Activated T-cell treated with anti-CD3 and anti-CD28 coated beads, Interleukin-2, amount 50 U/mL, for 4 hours (primary cell): ENCODE data around the gene ORMDL2. TPM values are rescaled to one million over a fixed set of nuclear protein-coding genes. Genes with fewer than 3 reads are reported as not detected.

Source experiments
- ATAC-seq, 2 donors: fragments of 200-7000 bp; cut with Tn5 transposase; one replicate each; pipeline ENCODE4 v1.10.0; 2021
- DNase-seq: peaks from one replicate; pipeline ENCODE4 v3.0.0-alpha.2; 2020
- H3K27me3 Mint-ChIP-seq: one replicate; pipeline ENCODE4 v1.8.0; 2021; ENCODE audit warnings: low read depth, mixed read lengths
- H3K36me3 Mint-ChIP-seq: one replicate; pipeline ENCODE4 v1.8.0; 2022; ENCODE audit warnings: mixed read lengths; ENCODE audit not compliant: insufficient read depth
- H3K4me1 Mint-ChIP-seq: one replicate; pipeline ENCODE4 v1.8.0; 2021; ENCODE audit warnings: low read depth, mixed read lengths
- H3K4me3 Mint-ChIP-seq: one replicate; pipeline ENCODE4 v1.8.0; 2021; ENCODE audit warnings: mild to moderate bottlenecking, moderate library complexity, mixed read lengths
- H3K9me3 Mint-ChIP-seq: one replicate; pipeline ENCODE4 v1.8.0; 2021; ENCODE audit warnings: mixed read lengths
- total RNA-seq, 3 donors: library from RNA; stranded (reverse); gene quantifications; one replicate each; pipeline ENCODE4 v1.2.1, GENCODE V29; 2021

The ORMDL2 gene, protein sequence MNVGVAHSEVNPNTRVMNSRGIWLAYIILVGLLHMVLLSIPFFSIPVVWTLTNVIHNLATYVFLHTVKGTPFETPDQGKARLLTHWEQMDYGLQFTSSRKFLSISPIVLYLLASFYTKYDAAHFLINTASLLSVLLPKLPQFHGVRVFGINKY
- 10 to 100 TPM; 45.9 to 57.0 (median 49.9) TPM for total RNA-seq

DNA sequence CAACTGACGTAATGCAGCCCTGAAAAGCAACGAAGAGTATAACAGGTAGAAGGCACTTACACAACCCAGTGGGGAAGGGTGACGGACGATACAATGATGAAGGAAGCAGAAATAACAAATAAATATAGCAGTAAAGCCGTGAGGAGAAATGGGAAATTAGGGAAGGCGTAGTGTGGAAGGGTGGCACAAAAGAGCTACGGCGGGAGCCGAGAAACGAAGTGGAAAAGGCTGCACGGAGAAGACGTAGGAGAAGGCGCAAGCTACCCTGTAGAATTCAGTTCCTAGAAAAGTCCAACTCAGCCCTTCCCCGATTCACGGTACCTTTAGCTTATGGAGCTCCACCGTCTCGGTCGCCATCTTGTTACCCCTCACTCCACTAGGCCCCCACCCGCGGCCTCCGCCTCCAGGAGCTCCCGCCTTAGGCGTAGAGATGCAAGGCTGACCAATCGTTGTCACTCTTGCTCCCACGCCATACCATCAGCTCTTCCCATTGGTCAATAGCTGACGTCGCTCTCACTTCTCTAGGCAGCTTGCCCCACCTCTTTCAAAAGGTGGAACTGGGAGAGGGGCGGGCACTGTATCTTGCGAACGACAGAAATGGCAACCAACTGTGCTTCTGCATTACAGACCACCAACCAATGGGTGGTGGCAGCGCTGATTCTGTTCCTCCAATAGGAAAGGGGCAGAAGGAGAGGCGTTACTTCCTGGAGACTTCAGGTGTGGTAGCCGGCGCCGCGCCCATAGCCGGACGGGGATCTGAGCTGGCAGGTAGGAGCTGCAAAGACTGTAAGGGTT lies at the start of gene ORMDL2, which contains the start of gene SARNP:
Gene ORMDL2 (plus strand): TSS at position 697 of the 795 bp plus-strand sequence. CDS start 959 bp downstream, outside the sequence.
Gene SARNP (minus strand): TSS at position 380 of the 795 bp plus-strand sequence. CDS start 23 bp downstream, at position 357.
- H3K27me3 Mint-ChIP-seq, result no peaks in the 10 kb centered on the region
- DNase-seq, result peak; percentile 90
- no peak within 1 kb of the TSS for H3K4me3 Mint-ChIP-seq
- H3K9me3 Mint-ChIP-seq, result no peaks in the 10 kb centered on the region
- ATAC-seq, result peak; percentile 97
- peaks cover 46% of the 10 kb centered on the region for H3K4me1 Mint-ChIP-seq
- H3K36me3 Mint-ChIP-seq, result peaks cover 27% of the 10 kb centered on the region

GRCh38 chr12:55771736-55772135 lies 46.1 kb upstream of the ORMDL2 start:
- Mint-ChIP-seq H3K36me3 (peaks cover 14% of the 10 kb centered on the region), H3K27me3 (no peaks in the 10 kb centered on the region), H3K4me3 (no peak overlapping the region), H3K9me3 (no peaks in the 10 kb centered on the region), H3K4me1 (peaks cover 6% of the 10 kb centered on the region)
- DNase-seq, result no peak
- no peak for ATAC-seq

- Mint-ChIP-seq H3K9me3 (no peaks in the 10 kb centered on the region), H3K36me3 (peaks cover 12% of the 10 kb centered on the region), H3K4me3 (no peak overlapping the region), H3K4me1 (peaks cover 12% of the 10 kb centered on the region), H3K27me3 (no peaks in the 10 kb centered on the region)
- DNase-seq (no peak), ATAC-seq (no peak)
Observed at GRCh38 chr12:55777856-55778255, 40.0 kb upstream of the ORMDL2 start.

- Mint-ChIP-seq H3K9me3 (no peaks in the 10 kb centered on the region), H3K4me3 (no peak overlapping the region), H3K27me3 (no peaks in the 10 kb centered on the region), H3K4me1 (peaks cover 9% of the 10 kb centered on the region), H3K36me3 (peaks cover 12% of the 10 kb centered on the region)
- ATAC-seq (no peak), DNase-seq (no peak)
Observed at GRCh38 chr12:55780685-55781084, 37.2 kb upstream of the ORMDL2 start.

DNA sequence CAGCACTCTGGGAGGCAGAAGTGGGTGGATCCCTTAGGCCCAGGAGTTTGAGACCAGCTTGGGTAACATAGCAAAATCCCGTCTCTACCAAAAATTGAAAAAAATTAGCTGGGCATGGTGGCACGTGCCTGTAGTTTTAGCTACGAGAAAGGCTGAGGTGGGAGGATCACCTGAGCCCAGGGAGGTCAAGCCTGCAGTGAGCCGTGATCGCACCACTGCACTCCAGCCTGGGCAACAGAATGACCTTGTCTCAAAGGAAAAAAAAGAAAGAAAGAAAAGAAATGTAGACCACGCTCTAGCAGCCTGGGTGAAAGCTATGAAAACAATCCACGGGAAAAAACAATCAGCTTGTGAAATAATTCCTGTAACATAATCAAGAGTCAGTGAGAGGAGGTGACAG lies 29.3 kb upstream of the ORMDL2 start:
- Mint-ChIP-seq H3K36me3 (peaks cover 29% of the 10 kb centered on the region), H3K27me3 (no peaks in the 10 kb centered on the region), H3K4me1 (no peaks in the 10 kb centered on the region), H3K4me3 (no peak overlapping the region), H3K9me3 (no peaks in the 10 kb centered on the region)
- no peak for ATAC-seq
- DNase-seq, result no peak

DNA sequence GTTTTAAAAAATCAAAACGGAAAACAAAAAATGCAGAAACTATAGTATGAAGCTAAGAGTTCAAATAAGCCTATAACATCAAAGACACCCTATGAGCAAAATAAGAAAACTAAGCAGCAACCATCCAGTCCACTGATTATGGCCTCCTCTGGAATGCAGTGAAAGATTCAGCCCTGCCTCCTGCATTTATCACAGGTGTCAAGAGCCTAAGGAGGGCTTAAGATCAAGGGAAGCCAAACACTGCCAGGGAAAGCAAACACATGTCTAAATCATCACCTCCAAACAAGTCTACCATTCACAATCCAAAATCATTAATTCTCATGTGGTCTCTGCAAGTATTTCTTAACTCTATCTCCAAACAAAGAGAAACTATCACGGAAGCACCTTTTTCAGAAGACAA lies 28.7 kb upstream of the ORMDL2 start:
- H3K36me3 Mint-ChIP-seq, result peaks cover 24% of the 10 kb centered on the region
- H3K4me1 Mint-ChIP-seq, result no peaks in the 10 kb centered on the region
- no peaks in the 10 kb centered on the region for H3K9me3 Mint-ChIP-seq
- no peaks in the 10 kb centered on the region for H3K27me3 Mint-ChIP-seq
- ATAC-seq (no peak), DNase-seq (no peak)
- no peak overlapping the region for H3K4me3 Mint-ChIP-seq

- no peaks in the 10 kb centered on the region for H3K27me3 Mint-ChIP-seq
- DNase-seq (no peak), ATAC-seq (no peak)
- H3K4me3 Mint-ChIP-seq, result no peak overlapping the region
- H3K9me3 Mint-ChIP-seq, result no peaks in the 10 kb centered on the region
- H3K4me1 Mint-ChIP-seq, result no peaks in the 10 kb centered on the region
- H3K36me3 Mint-ChIP-seq, result peaks cover 27% of the 10 kb centered on the region
Observed at GRCh38 chr12:55789893-55790292, 27.9 kb upstream of the ORMDL2 start.

DNA sequence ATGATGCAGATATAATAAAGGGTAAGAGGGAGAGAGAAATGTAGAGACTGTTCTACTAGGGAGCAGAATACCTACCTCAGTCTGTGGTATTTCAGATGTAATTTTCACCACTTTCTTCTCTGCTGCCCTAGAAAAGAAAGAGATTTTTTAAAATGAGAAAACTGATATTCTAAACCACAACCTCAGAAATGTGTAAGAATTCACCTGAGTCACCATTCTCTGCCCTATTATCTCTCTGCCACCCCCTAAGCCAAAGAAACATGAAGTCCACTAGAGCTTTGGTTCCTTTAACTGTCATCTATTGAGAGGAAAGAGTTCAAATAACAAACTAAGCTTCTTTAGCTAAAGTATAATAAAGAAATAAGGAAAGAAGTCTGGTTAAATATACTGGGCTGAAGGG lies 21.9 kb upstream of the ORMDL2 start:
- Mint-ChIP-seq H3K36me3 (peaks cover 28% of the 10 kb centered on the region), H3K27me3 (no peaks in the 10 kb centered on the region)
- no peak for ATAC-seq

DNA sequence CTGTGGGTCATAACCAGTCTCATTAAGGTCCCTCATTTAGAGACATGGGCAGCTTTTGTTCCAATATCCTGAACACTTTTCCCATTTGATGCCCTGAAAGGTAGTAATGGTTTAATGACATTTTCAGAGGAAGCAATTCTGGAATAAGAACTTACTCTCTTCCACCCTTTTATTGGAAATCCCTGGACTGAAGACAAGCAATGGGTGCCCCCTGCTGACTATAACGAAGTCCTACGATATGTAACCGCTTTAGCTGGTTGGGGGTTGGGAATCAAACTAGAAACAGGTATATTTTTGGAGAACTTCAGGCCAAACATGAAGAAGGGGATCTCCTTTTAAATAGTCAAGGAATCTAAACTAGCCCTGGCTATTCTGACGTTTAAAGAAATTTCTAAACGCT lies 20.8 kb upstream of the ORMDL2 start:
- H3K27me3 Mint-ChIP-seq, result no peaks in the 10 kb centered on the region
- H3K4me3 Mint-ChIP-seq, result no peak overlapping the region
- H3K9me3 Mint-ChIP-seq, result no peaks in the 10 kb centered on the region
- peaks cover 2% of the 10 kb centered on the region for H3K4me1 Mint-ChIP-seq
- ATAC-seq (no peak), DNase-seq (no peak)
- peaks cover 29% of the 10 kb centered on the region for H3K36me3 Mint-ChIP-seq

More for the DNA sequence above, 21.9 kb upstream of the ORMDL2 start:
- H3K9me3 Mint-ChIP-seq, result no peaks in the 10 kb centered on the region
- H3K4me3 Mint-ChIP-seq, result no peak overlapping the region
- no peak for DNase-seq
- H3K4me1 Mint-ChIP-seq, result peaks cover 2% of the 10 kb centered on the region

GRCh38 chr12:55797550-55797949 lies 20.3 kb upstream of the ORMDL2 start:
- no peaks in the 10 kb centered on the region for H3K27me3 Mint-ChIP-seq
- H3K36me3 Mint-ChIP-seq, result peaks cover 29% of the 10 kb centered on the region
- H3K4me3 Mint-ChIP-seq, result no peak overlapping the region
- H3K9me3 Mint-ChIP-seq, result no peaks in the 10 kb centered on the region
- H3K4me1 Mint-ChIP-seq, result peaks cover 2% of the 10 kb centered on the region
- ATAC-seq (no peak), DNase-seq (no peak)

- ATAC-seq, result no peak
- H3K27me3 Mint-ChIP-seq, result no peaks in the 10 kb centered on the region
- no peaks in the 10 kb centered on the region for H3K9me3 Mint-ChIP-seq
- no peak for DNase-seq
- peaks cover 13% of the 10 kb centered on the region for H3K36me3 Mint-ChIP-seq
- peaks cover 18% of the 10 kb centered on the region for H3K4me1 Mint-ChIP-seq
- H3K4me3 Mint-ChIP-seq, result no peak overlapping the region
Observed at GRCh38 chr12:55806982-55807381, 10.9 kb upstream of the ORMDL2 start.

GRCh38 chr12:55809274-55809673 lies 8.6 kb upstream of the ORMDL2 start:
- Mint-ChIP-seq H3K36me3 (peaks cover 13% of the 10 kb centered on the region), H3K4me3 (no peak overlapping the region), H3K4me1 (peaks cover 33% of the 10 kb centered on the region), H3K27me3 (no peaks in the 10 kb centered on the region), H3K9me3 (no peaks in the 10 kb centered on the region)
- DNase-seq (no peak), ATAC-seq (no peak)

GRCh38 chr12:55812088-55812487 lies 5.8 kb upstream of the ORMDL2 start:
- H3K4me1 Mint-ChIP-seq, result peaks cover 45% of the 10 kb centered on the region
- H3K4me3 Mint-ChIP-seq, result no peak overlapping the region
- no peak for ATAC-seq
- H3K9me3 Mint-ChIP-seq, result no peaks in the 10 kb centered on the region
- DNase-seq, result no peak
- peaks cover 14% of the 10 kb centered on the region for H3K36me3 Mint-ChIP-seq
- H3K27me3 Mint-ChIP-seq, result no peaks in the 10 kb centered on the region

- H3K9me3 Mint-ChIP-seq, result no peaks in the 10 kb centered on the region
- peak overlapping the region; percentile 5 for H3K4me3 Mint-ChIP-seq
Observed at GRCh38 chr12:55814257-55814656, 3.6 kb upstream of the ORMDL2 start.

DNA sequence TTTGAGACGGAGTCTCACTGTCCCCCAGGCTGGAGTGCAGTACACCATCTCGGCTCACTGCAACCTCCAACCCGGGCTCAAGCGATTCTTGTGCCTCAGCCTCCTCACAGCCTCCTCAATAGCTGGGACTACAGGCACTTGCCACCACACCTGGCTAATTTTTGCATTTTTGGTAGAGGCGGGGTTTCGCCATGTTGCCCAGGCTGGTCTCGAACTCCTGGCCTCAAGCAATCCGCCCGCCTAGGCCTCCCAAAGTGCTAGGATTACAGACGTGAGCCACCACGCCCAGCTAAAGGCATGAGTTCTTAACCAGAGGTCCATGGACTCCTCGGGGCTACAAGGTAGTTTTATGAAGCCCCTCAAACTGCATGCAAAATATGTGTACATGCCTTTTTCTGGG lies 2.4 kb upstream of the ORMDL2 start:
- ATAC-seq, result no peak
- no peak overlapping the region for H3K4me3 Mint-ChIP-seq

More at GRCh38 chr12:55814257-55814656, 3.6 kb upstream of the ORMDL2 start:
- DNase-seq (no peak), ATAC-seq (no peak)
- no peaks in the 10 kb centered on the region for H3K27me3 Mint-ChIP-seq
- peaks cover 11% of the 10 kb centered on the region for H3K36me3 Mint-ChIP-seq
- peaks cover 54% of the 10 kb centered on the region for H3K4me1 Mint-ChIP-seq

More for the DNA sequence above, 2.4 kb upstream of the ORMDL2 start:
- H3K27me3 Mint-ChIP-seq, result no peaks in the 10 kb centered on the region
- peaks cover 57% of the 10 kb centered on the region for H3K4me1 Mint-ChIP-seq
- H3K9me3 Mint-ChIP-seq, result no peaks in the 10 kb centered on the region
- no peak for DNase-seq
- peaks cover 18% of the 10 kb centered on the region for H3K36me3 Mint-ChIP-seq
